Left lung (tissue), 10 donors: Measurements from ENCODE around the gene SMPX. TPM values are rescaled to one million over a fixed set of nuclear protein-coding genes. Genes with fewer than 3 reads are reported as not detected.

Experiments used
- ATAC-seq: fragments of 200-7000 bp; cut with Tn5 transposase; one replicate; pipeline ENCODE4 v1.9.1; 2020; ENCODE audit warnings: moderate library complexity
- DNase-seq, 4 donors: peaks; one replicate each; pipeline ENCODE4 v3.0.0-alpha.2; 2013 to 2020
- H3K27ac ChIP-seq, 2 donors: fragments of 200-600 bp; sonication (generic) in 1 of 2; one replicate each; pipeline versions ENCODE4 v1.5.0 to v1.8.0; 2020 to 2021
- H3K27me3 ChIP-seq, 2 donors: fragments of 200-600 bp; sonication (generic) in 1 of 2; one replicate each; pipeline versions ENCODE4 v1.5.0 to v1.8.0; 2020 to 2021
- H3K36me3 ChIP-seq, 2 donors: fragments of 200-600 bp; sonication (generic) in 1 of 2; one replicate each; pipeline versions ENCODE4 v1.5.0 to v1.8.0; 2020 to 2021
- H3K4me1 ChIP-seq, 2 donors: fragments of 200-600 bp; one replicate each; pipeline ENCODE4 v1.8.0; 2021
- H3K4me3 ChIP-seq, 2 donors: fragments of 200-600 bp; sonication (generic) in 1 of 2; one replicate each; pipeline versions ENCODE4 v1.5.0 to v1.8.0; 2020 to 2021; ENCODE audit warnings: mild to moderate bottlenecking in 1 of 2
- H3K9me3 ChIP-seq, 2 donors: fragments of 200-600 bp; sonication (generic) in 1 of 2; one replicate each; pipeline versions ENCODE4 v1.5.0 to v1.8.0; 2020 to 2021
- CTCF ChIP-seq, 2 donors: fragments of 200-600 bp; sonication (generic) in 1 of 2; IDR thresholded peaks; one replicate each; pipeline versions ENCODE4 v1.5.0 to v1.8.0; 2021; ENCODE audit warnings: antibody characterized with exemption in 2 of 2
- intact Hi-C, 2 donors: fragments of 100-400 bp; cut with DNase I; formaldehyde crosslinking; loops; one replicate each; pipeline versions ENCODE4 v1.11.2 to v1.14.2; 2022
- polyA plus RNA-seq, 6 donors: library from polyadenylated mRNA; unstranded; fragments of 120-200 nt; gene quantifications; one replicate each; pipeline ENCODE4 v1.2.1, GENCODE V29; 2013; ENCODE audit not compliant: insufficient read length in 6 of 6
- total RNA-seq, 2 donors: library from RNA; stranded (reverse); fragmentation: NEBNext Ultra II Directional; extraction: Animal tissue kit (Norgen Biotek cat#: 25700); gene quantifications; one replicate each; pipeline ENCODE4 v1.2.1, GENCODE V29; 2021
- donor health status: DM: no; HTN: yes; CAD: no.
- donor health status: DM: no; HTN: no; CAD: no.

Gene SMPX
- total and polyA plus RNA-seq, 8 donors: 3.2 to 10.0 (median 7.7) TPM; not detected in 2

- ATAC-seq: no peak
- no peak overlapping the region for H3K4me3 ChIP-seq
- no peaks in the 10 kb centered on the region for H3K36me3 ChIP-seq
- no peak for TF ChIP-seq CTCF (IDR thresholded peaks at IDR 0.05)
- H3K27me3 ChIP-seq: no peaks in the 10 kb centered on the region
- no peaks in the 10 kb centered on the region for H3K4me1 ChIP-seq
- H3K9me3 ChIP-seq: no peaks in the 10 kb centered on the region
- intact Hi-C loops: no loop called here
- DNase-seq: no peak
- H3K27ac ChIP-seq: no peak overlapping the region
Measured at GRCh38 chrX:21711129-21711847, 46.6 kb downstream of the SMPX start.

- intact Hi-C loops: no loop called here
- no peak for TF ChIP-seq CTCF (IDR thresholded peaks at IDR 0.05)
- no peak overlapping the region for H3K27ac ChIP-seq
- no peaks in the 10 kb centered on the region for H3K4me1 ChIP-seq
- no peak for DNase-seq
- no peaks in the 10 kb centered on the region for H3K9me3 ChIP-seq
- no peaks in the 10 kb centered on the region for H3K27me3 ChIP-seq
- no peaks in the 10 kb centered on the region for H3K36me3 ChIP-seq
- no peak overlapping the region for H3K4me3 ChIP-seq
- ATAC-seq: no peak
Measured at GRCh38 chrX:21708116-21708515, 49.8 kb downstream of the SMPX start.

DNA sequence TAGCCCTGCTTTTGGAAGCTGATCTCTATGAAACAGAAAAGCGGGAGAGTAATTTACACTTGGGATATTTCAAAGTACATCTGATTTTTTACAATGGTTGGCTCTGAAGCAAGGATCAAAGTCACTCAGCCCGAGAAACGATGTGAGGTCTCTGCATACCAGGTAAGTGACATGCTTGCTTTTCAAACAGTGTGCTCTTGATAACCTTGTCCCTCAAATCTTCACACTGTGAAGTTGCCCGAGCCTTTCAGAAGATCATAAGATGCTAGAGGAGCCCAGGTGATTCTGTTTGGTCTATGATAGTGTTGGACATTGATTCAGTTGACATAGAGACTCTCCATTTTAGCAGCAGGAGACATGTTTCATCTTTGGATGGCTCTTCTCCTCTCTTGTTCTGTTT, 52.7 kb downstream of the SMPX start:
- no peaks in the 10 kb centered on the region for H3K36me3 ChIP-seq
- H3K27ac ChIP-seq: no peak overlapping the region
- intact Hi-C loops: no loop called here
- no peaks in the 10 kb centered on the region for H3K4me1 ChIP-seq
- H3K27me3 ChIP-seq: no peaks in the 10 kb centered on the region
- DNase-seq (no peak), ATAC-seq (no peak)
- H3K9me3 ChIP-seq: no peaks in the 10 kb centered on the region
- H3K4me3 ChIP-seq: no peak overlapping the region
- no peak for TF ChIP-seq CTCF (IDR thresholded peaks at IDR 0.05)

DNA sequence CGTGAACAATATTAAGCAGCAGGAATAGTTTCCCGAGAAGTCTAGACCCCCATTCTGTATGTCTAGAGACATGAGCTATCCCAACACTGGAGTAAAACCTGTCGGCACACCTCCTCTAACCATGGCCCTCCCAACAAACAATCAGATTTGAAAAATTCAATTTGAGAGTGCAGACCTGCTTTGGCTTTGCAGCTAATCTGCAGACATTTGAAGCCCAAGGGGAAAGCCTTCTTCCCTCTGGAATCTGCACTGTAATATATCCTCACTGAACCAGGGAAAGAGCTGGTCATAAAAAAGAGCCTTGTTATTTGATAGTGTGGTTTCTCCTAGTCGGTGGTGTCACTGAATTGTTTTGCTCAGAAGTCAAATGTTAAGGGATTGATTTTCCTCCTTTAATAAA, 55.2 kb downstream of the SMPX start:
- Histone ChIP-seq H3K9me3 (no peaks in the 10 kb centered on the region), H3K4me1 (no peaks in the 10 kb centered on the region), H3K27me3 (no peaks in the 10 kb centered on the region), H3K27ac (no peak overlapping the region), H3K36me3 (no peaks in the 10 kb centered on the region), H3K4me3 (no peak overlapping the region)
- no peak for DNase-seq
- no peak for TF ChIP-seq CTCF (IDR thresholded peaks at IDR 0.05)
- intact Hi-C loops: no loop called here
- ATAC-seq: no peak

- ATAC-seq (no peak), DNase-seq (no peak)
- TF ChIP-seq CTCF (IDR thresholded peaks at IDR 0.05): no peak
- no peaks in the 10 kb centered on the region for H3K9me3 ChIP-seq
- H3K4me1 ChIP-seq: no peaks in the 10 kb centered on the region
- H3K27me3 ChIP-seq: no peaks in the 10 kb centered on the region
- H3K4me3 ChIP-seq: no peak overlapping the region
- H3K36me3 ChIP-seq: no peaks in the 10 kb centered on the region
- intact Hi-C loops: no loop called here
- H3K27ac ChIP-seq: no peak overlapping the region
Measured at GRCh38 chrX:21700967-21701366, 56.9 kb downstream of the SMPX start.
